Kidney (tissue), 14 donors: Measurements from ENCODE around the gene MAPKAPK2. TPM values are rescaled to one million over a fixed set of nuclear protein-coding genes. Genes with fewer than 3 reads are reported as not detected.

ENCODE experiments used
- DNase-seq, 5 donors: peaks; one replicate each; pipeline ENCODE4 v3.0.0-alpha.2; 2013 to 2020
- FAIRE-seq: peaks from 2 replicates; lab custom pipeline; 2012; peaks lifted over from hg19 to GRCh38; lab: Jason Lieb, UNC
- H3K27ac ChIP-seq, 2 donors: one replicate each; pipeline ENCODE4 v1.7.0; 2013; ENCODE audit warnings: low read depth in 2 of 2, low read length in 2 of 2, inconsistent platforms in 1 of 2
- H3K27me3 ChIP-seq: one replicate; pipeline ENCODE4 v1.7.1; 2013; ENCODE audit warnings: low read length, inconsistent platforms; ENCODE audit not compliant: control insufficient read depth, insufficient read depth
- H3K36me3 ChIP-seq, 3 donors: one replicate each; pipeline versions ENCODE4 v1.7.0 to v1.7.1; 2013; ENCODE audit warnings: low read length in 3 of 3, control low read depth in 1 of 3, inconsistent platforms in 1 of 3; ENCODE audit not compliant: insufficient read depth in 3 of 3, control insufficient read depth in 2 of 3
- H3K4me1 ChIP-seq, 3 donors: one replicate each; pipeline versions ENCODE4 v1.7.0 to v1.7.1; 2013; ENCODE audit warnings: low read length in 3 of 3, inconsistent platforms in 1 of 3, low read depth in 1 of 3; ENCODE audit not compliant: control insufficient read depth in 2 of 3, insufficient read depth in 2 of 3
- H3K4me3 ChIP-seq, 3 donors: one replicate each; pipeline versions ENCODE4 v1.7.0 to v1.8.1; 2013; ENCODE audit warnings: low read length in 3 of 3, control low read depth in 1 of 3, inconsistent platforms in 1 of 3
- H3K9ac ChIP-seq, 3 donors: one replicate each; pipeline versions ENCODE4 v1.7.0 to v1.7.1; 2013; ENCODE audit warnings: low read length in 3 of 3, control low read depth in 1 of 3, inconsistent platforms in 1 of 3
- H3K9me3 ChIP-seq, 3 donors: one replicate each; pipeline versions ENCODE4 v1.7.0 to v1.7.1; 2013; ENCODE audit warnings: low read length in 3 of 3, control low read depth in 1 of 3, inconsistent platforms in 1 of 3; ENCODE audit not compliant: control insufficient read depth in 2 of 3, insufficient read depth in 1 of 3
- intact Hi-C: fragments of 100-400 bp; cut with DNase I; formaldehyde crosslinking; loops from one replicate; pipeline ENCODE4 v1.11.1; 2022
- polyA plus RNA-seq: library from polyadenylated mRNA; stranded (reverse); fragments of 350-450 nt; fragmentation: Illumina TruSeq; extraction: RNeasy Lipid Tissue Mini Kit (QIAGEN cat#74804); gene quantifications from one replicate; pipeline ENCODE4 v1.2.3, GENCODE V29; 2014; ENCODE audit warnings: low read depth, low replicate concordance; ENCODE audit not compliant: insufficient read depth
- total RNA-seq: library from RNA; stranded (reverse); fragmentation: NEBNext Ultra II Directional; extraction: Animal tissue kit (Norgen Biotek cat#: 25700); gene quantifications from one replicate; pipeline ENCODE4 v1.2.1, GENCODE V29; 2021
- TF ChIP-seq, protein P1 (sequence below): IDR thresholded peaks from 3 replicates; pipeline ENCODE4 v1.5.1; 2012; ENCODE audit warnings: mild to moderate bottlenecking, moderate library complexity, borderline replicate concordance; ENCODE audit not compliant: insufficient read depth; ENCODE audit errors: extremely low read depth
- donor health status: control.
- donor health status: control.
- donor health status: control.
- donor health status: control.
- donor health status: control.
- donor health status: DM: yes; HTN: yes; CAD: no.
- donor health status: Normal renal cell carcinoma (clear cell type).

The MAPKAPK2 gene
- total and polyA plus RNA-seq, 2 donors from 2014 or later, result 84.5 to 113 TPM

DNA sequence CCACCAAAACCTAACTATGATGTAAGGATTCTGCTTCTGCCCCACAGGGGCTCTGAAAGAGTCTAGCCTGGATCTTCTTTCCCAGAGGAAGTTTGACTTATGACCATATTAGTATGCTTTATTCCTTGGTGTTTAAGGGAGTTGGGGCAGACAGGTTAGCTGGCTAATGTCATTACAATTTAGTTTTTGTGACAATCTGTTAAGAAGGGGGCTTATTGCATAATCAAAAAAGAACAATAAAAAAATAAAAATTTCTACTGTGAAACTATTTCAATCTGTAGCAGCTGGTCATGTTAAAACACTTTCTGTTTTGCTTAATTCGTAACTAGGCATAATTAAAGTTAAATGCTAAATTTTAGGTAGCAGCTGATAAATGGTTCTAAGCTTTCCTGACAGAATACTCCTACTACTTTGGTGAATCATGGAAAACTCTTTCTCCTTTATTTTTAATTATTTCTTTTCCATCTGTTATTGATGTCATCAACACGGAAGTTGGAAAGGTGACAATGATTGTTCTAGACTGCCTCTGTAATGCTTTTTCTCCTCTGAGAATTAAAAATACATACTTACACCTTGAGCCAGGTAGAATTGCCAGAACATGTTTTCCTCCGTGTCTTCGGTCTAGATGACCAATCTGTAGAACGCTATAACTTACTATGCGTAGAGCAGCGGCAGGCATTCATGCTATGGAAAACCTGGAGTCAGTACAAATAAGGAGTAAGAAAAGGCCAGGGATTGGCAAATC, 30.8 kb upstream of the MAPKAPK2 start:
- H3K9ac ChIP-seq, result no peak overlapping the region
- DNase-seq, result no peak
- FAIRE-seq, result no peak
- H3K36me3 ChIP-seq, result no peaks in the 10 kb centered on the region
- peaks cover 0 to 9% (median 6%) of the 10 kb centered on the region in 3 donors for H3K4me1 ChIP-seq
- intact Hi-C loops, result no loop called here
- H3K27ac ChIP-seq, result no peak overlapping the region
- no peak overlapping the region for H3K4me3 ChIP-seq
- no peaks in the 10 kb centered on the region for H3K9me3 ChIP-seq
- TF ChIP-seq, protein P1, sequence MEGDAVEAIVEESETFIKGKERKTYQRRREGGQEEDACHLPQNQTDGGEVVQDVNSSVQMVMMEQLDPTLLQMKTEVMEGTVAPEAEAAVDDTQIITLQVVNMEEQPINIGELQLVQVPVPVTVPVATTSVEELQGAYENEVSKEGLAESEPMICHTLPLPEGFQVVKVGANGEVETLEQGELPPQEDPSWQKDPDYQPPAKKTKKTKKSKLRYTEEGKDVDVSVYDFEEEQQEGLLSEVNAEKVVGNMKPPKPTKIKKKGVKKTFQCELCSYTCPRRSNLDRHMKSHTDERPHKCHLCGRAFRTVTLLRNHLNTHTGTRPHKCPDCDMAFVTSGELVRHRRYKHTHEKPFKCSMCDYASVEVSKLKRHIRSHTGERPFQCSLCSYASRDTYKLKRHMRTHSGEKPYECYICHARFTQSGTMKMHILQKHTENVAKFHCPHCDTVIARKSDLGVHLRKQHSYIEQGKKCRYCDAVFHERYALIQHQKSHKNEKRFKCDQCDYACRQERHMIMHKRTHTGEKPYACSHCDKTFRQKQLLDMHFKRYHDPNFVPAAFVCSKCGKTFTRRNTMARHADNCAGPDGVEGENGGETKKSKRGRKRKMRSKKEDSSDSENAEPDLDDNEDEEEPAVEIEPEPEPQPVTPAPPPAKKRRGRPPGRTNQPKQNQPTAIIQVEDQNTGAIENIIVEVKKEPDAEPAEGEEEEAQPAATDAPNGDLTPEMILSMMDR, result no peak
- H3K27me3 ChIP-seq, result no peaks in the 10 kb centered on the region

DNA sequence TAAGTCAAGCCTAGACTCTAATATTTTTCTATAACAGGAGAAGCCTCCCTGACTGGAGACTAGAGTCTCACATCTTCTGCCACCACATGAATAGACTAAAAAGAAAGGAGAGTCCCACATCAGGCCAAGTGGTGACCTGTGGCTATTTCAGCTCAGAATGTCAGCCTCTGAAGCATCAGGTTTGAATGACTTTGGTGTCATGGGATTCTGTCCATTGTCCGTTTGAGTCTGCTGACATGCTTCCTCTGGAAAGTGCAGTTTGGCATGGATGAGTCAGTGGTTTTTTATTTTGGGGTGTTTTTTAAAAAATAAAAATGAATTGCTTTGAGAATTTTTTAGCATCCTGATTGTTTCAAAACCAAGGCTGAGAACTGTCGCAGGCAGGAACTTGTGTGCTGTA, 29.9 kb upstream of the MAPKAPK2 start:
- intact Hi-C loops, result no loop called here
- Histone ChIP-seq H3K9ac (no peak overlapping the region), H3K4me1 (peaks cover 0 to 9% (median 6%) of the 10 kb centered on the region in 3 donors)

DNA sequence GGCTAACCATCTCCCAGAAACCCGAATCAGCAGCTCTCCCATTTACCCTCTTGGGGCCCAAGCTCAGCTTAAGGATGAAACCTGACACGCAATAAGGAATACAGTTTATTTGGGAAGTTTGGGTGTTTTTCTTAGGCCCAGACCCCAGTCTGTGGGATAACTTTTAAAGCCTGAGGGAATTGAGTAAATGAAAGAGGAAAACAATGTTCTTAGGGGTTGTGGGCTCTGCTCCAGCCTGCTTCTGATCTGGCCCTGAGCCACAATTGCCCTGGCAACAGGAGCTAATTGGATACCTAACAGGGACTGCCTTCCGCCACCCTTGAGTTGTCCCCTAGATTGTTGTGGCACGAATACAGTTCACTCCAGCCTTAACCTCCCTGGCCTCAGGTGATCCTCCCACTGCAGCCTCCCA, 29.2 kb upstream of the MAPKAPK2 start:
- intact Hi-C loops, result no loop called here
- H3K9ac ChIP-seq, result no peak overlapping the region
- no peak overlapping the region for H3K27ac ChIP-seq
- no peaks in the 10 kb centered on the region for H3K27me3 ChIP-seq
- DNase-seq, result peak in 2 of 5 donors; percentile 29 to 79
- H3K4me1 ChIP-seq, result peaks cover 0 to 9% (median 6%) of the 10 kb centered on the region in 3 donors
- H3K36me3 ChIP-seq, result no peaks in the 10 kb centered on the region
- no peaks in the 10 kb centered on the region for H3K9me3 ChIP-seq
- TF ChIP-seq, protein P1, result no peak
- H3K4me3 ChIP-seq, result no peak overlapping the region
- no peak for FAIRE-seq

More for the DNA sequence above, 29.9 kb upstream of the MAPKAPK2 start:
- no peak overlapping the region for H3K4me3 ChIP-seq
- no peaks in the 10 kb centered on the region for H3K27me3 ChIP-seq
- H3K9me3 ChIP-seq, result no peaks in the 10 kb centered on the region
- TF ChIP-seq, protein P1, result no peak
- DNase-seq, result no peak
- no peak for FAIRE-seq
- H3K27ac ChIP-seq, result no peak overlapping the region
- H3K36me3 ChIP-seq, result no peaks in the 10 kb centered on the region
